Renal cortical epithelial cell (primary cell): ENCODE data around the gene NCK1. TPM values are rescaled to one million over a fixed set of nuclear protein-coding genes. Genes with fewer than 3 reads are reported as not detected.

Experiments used
- DNase-seq: peaks from one replicate; pipeline ENCODE4 v3.0.0-alpha.2; 2011; ENCODE audit warnings: low read depth
- total RNA-seq: library from RNA; depleted of rRNA; stranded (reverse); fragments of >200 nt; gene quantifications from 2 replicates; pipeline ENCODE4 v1.2.3, GENCODE V29; 2014

NCK1 gene
- total RNA-seq: 49.1 and 58.6 TPM in 2 replicates

DNA sequence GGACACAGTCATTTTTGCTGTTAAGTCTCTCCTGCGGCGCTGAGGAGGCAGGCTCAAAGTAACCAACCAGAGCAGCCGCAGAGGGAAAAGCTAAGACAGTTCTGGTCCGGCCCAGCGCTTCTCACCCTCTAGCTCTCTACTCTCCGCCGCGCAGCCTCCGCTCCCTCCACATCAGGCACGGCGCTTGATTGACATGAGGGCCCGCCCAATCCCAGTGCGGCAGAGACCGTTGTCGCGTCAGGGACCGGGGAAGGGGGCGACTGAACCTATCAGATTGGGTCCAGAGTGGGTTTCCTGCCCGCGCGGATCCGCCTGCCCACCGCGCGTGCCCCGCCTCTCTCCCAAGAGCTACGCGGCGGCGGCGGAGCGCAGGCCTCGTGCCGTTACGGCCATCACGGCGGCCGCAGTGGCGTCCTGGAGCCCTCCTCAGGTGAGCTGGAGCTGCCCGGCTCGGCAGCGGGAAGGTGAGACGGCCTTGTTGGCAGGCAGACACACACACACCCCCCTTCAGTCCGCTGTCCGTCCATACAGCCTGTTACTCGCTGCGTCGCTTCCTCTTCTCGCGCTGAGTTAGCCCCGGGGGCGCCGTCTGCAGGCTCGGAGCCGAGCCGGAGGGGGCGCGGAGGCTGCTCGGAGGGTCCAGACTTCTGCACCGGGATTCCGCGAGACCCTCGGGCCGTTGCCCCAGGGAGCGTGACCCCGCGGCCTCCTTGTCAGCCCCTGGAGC is at the start of gene NCK1:
TSS of gene NCK1 (plus strand) at position 319 of the 727 bp plus-strand sequence. CDS start 65,794 bp downstream, outside the sequence.
- DNase-seq: peak; percentile 90

GRCh38 chr3:136817448-136817847 is 44.6 kb upstream of the NCK1 start:
- DNase-seq: peak; percentile 41

DNA sequence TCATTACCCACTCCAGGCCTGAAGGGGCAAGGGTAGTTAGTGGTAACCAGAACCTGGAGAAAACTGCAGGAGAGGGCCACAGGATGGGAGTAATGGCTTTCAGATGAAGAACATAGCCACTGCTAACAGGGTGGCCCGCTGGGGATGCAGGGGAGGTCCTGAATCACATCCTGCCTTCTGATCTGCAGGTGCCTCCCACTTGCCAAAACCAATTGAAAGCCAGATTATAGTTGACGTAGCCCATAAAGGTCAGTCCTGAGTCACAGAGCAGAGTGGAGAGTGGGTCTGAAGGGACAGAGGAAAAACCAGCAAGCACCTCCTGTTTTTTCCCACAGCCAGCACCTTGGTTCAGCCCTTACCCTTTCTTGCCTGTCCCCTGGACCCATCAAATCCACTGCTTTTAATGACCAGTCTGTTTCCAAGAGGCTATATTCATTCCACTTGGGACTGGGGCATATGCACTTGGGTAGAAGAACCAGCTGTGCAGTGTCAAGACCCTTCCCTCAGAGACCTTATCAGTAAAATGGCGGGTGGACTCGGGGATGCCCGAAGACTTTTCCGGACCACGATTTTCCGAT is 43.7 kb upstream of the NCK1 start:
- peak; percentile 90 for DNase-seq

- DNase-seq: peak; percentile 22
Measured at GRCh38 chr3:136818769-136819391, 43.1 kb upstream of the NCK1 start, which contains the start of gene SLC35G2. SLC35G2 (plus strand) TSS chr3:136819126; CDS start chr3:136854461, 35,335 bp downstream.

GRCh38 chr3:136819392-136819730 is 42.6 kb upstream of the NCK1 start:
- peak; percentile 46 for DNase-seq

DNA sequence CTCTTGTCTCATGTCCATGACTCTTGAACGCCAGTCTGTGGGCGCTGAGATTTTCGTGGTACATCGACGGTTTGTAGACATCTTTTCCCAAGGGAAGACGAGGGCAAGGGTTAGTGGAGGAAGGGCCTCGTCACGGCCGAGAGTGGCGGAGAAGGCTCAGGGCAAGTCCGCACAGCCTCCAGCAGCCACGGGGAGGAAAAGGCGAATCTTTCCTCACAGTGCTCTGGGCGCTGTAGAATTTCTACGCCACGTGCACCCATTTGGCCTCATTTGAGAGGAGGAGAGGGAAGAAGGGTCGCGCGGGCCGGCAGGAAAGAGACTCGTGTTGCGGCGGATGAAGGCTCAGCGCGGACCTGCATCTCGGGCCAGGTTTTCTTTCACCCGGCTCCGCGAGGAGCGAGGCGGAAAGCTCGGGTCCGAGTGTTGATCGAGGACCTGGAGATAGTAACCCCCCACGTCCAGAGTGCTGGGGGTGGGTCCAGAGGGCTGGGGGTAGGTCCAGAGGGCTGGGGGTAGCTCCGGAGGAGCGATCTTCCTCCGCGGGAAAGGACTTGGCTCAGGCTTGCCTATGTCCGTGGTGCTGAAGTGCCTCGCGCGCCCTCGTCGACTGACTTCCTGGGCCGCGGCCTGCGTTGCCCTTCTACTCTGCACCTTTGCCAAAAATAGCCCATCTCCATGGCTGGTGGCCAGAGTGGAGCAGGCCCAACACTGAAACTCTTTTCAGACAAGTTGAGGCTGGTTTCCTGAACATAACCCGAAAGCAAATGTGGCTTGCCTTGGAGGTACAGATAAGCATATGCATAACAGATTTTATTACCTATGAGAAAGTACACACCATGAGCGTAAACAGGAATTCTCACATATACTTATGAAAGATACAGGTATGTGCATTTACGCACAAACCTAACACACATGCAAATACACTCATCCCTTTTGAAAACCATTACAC is 42.0 kb upstream of the NCK1 start:
- DNase-seq: peak; percentile 27

DNA sequence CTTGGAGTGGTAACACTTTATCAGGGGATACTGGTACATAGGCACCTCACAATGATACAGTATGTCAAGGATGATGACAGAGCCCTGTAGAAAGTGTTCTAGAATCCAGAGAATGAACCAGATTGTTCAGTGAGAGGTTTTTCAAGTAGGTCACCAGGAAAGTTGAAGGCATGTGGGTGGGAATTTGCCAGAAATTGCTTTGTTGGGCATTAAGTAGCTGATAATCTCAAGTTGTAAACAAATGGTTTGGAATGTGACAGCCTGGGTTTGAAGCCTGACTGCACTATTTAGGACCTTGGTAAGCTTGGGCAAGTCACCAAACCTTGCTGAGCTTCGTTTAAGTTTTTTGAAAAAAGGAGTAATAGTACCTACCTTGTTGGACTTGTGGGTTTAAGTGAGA is 30.5 kb upstream of the NCK1 start:
- DNase-seq: no peak

GRCh38 chr3:136835089-136835812 is 26.8 kb upstream of the NCK1 start:
- no peak for DNase-seq

- no peak for DNase-seq
Measured at GRCh38 chr3:136835813-136836510, 26.0 kb upstream of the NCK1 start.

DNA sequence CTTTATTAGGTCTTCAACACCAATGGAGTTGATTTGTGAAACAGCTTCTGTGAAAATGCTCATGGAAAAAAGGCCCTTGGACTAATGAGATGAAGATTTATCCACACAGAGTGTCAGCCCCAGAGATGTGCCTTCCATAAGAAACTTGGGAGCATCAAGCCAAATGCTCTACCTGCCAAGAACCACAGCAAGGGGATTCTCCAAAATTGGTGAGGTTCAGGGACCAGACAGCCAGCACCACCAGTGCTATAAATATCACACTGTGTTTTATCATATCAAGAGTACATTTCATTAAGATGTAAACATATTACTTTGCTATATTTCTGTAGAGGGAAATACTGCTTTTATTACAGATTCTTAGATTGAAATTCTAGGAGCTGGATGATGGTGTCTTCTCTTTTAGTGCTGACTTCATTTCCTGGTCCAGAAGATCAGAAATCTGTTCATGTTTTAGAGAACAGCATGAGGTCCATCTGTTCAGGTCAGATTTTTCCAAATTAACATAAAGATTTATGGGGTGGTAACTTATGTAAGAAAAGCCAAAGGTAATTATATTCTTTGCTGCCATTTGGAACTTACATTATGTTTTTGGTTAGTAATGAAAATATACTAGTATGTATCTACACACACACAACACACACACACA is 25.4 kb upstream of the NCK1 start:
- no peak for DNase-seq

GRCh38 chr3:136838641-136839555 is 23.1 kb upstream of the NCK1 start:
- peak; percentile 72 for DNase-seq

DNA sequence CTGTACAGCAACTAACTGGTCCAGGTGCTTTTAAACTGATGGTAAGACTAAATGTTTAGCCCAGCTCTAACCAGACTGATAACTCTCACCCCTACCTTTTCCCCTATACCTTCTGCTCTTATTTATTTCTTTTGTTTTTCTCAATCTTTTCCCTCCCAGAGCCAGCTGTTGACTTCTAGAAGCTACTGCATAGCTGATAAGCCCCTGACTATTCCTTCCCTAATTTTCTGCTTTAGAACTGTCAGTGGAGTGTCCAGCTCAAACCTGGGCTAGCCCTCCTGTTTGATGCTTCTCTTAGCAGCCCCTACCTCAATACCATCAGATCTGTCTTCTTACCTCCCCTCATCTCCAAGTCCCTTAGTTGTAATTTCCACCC is 22.5 kb upstream of the NCK1 start:
- DNase-seq: no peak

GRCh38 chr3:136840252-136840651 is 21.8 kb upstream of the NCK1 start:
- no peak for DNase-seq

- DNase-seq: no peak
Measured at GRCh38 chr3:136842294-136842693, 19.7 kb upstream of the NCK1 start.

DNA sequence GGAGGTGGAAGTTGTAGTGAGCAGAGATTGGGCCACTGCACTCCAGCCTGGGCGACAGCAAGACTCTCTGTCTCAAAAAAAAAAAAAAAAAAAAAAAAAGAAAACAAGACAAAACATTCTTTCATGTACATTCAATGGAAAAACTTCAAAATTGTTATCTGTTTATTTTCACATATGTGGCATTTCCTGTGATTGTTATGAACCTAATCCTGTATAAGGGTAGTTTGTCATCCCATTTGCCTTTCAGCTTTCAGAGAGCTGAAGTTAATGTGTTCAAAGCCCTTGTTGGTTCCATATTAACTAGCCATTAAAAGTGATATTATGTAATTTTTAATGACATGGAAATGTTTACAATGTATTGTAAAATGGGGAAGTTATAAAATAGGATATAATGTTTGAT is 17.3 kb upstream of the NCK1 start:
- no peak for DNase-seq

- no peak for DNase-seq
Measured at GRCh38 chr3:136852180-136852579, 9.8 kb upstream of the NCK1 start.

- DNase-seq: no peak
Measured at GRCh38 chr3:136856665-136857064, 5.3 kb upstream of the NCK1 start.

- DNase-seq: no peak
Measured at GRCh38 chr3:136858381-136858780, 3.6 kb upstream of the NCK1 start.

GRCh38 chr3:136860541-136860940 is 1.5 kb upstream of the NCK1 start:
- peak; percentile 15 for DNase-seq
